HPDE6-E6E7 (cell line): ENCODE results near the gene PRR12.
"Not testable (repeated sequence)": the region's sequence is repeated elsewhere in the genome, so short reads cannot be mapped to it uniquely, and the experiment has no call there.

ENCODE experiments used
- DNase-seq: peaks from one replicate; pipeline ENCODE4 v3.0.0; 2011; ENCODE audit warnings: missing footprints; ENCODE audit errors: extremely low spot score

PRR12 gene

GRCh38 chr19:49617860-49618259, 26.9 kb downstream of the PRR12 start:
- not testable (repeated sequence) for DNase-seq

GRCh38 chr19:49624967-49625910, 34.3 kb downstream of the PRR12 start:
- no peak for DNase-seq

GRCh38 chr19:49626226-49626625, 35.2 kb downstream of the PRR12 start:
- no peak for DNase-seq

- DNase-seq, result no peak
Observed at GRCh38 chr19:49629659-49630058, 38.7 kb downstream of the PRR12 start.

- DNase-seq, result no peak
Observed at GRCh38 chr19:49631014-49631588, 40.1 kb downstream of the PRR12 start.

GRCh38 chr19:49631610-49632192, 40.7 kb downstream of the PRR12 start:
- no peak for DNase-seq

GRCh38 chr19:49632576-49632975, 41.6 kb downstream of the PRR12 start:
- no peak for DNase-seq

GRCh38 chr19:49633273-49633672, 42.3 kb downstream of the PRR12 start:
- DNase-seq, result not testable (repeated sequence)

GRCh38 chr19:49635530-49636232, 44.7 kb downstream of the PRR12 start:
- no peak for DNase-seq

GRCh38 chr19:49636233-49636932, 45.4 kb downstream of the PRR12 start:
- DNase-seq, result no peak

- DNase-seq, result peak; percentile 74
Observed at GRCh38 chr19:49637821-49638738, 47.1 kb downstream of the PRR12 start.

GRCh38 chr19:49639401-49640112, 48.6 kb downstream of the PRR12 start:
- DNase-seq, result no peak

- DNase-seq, result peak; percentile 92
Observed at GRCh38 chr19:49640113-49640898, 49.3 kb downstream of the PRR12 start, which contains the start of gene RRAS. RRAS (minus strand) TSS chr19:49640143; CDS start chr19:49640098, 45 bp downstream.

GRCh38 chr19:49641688-49642491, 50.9 kb downstream of the PRR12 start, which contains the start of gene SCAF1:
SCAF1 (plus strand) TSS chr19:49642209; CDS start chr19:49645027, 2,818 bp downstream.
- DNase-seq, result peak; percentile 88

- DNase-seq, result no peak
Observed at GRCh38 chr19:49642492-49643035, 51.6 kb downstream of the PRR12 start.

- no peak for DNase-seq
Observed at GRCh38 chr19:49643466-49643865, 52.5 kb downstream of the PRR12 start.

GRCh38 chr19:49645592-49645991, 54.6 kb downstream of the PRR12 start:
- DNase-seq, result no peak
